GM12878 (cell line): Measurements from ENCODE around the gene PRKRA. TPM values are rescaled to one million over a fixed set of nuclear protein-coding genes. Genes with fewer than 3 reads are reported as not detected.

Experiments
- ATAC-seq: fragments of 200-7000 bp; cut with Tn5 transposase; 3 replicates; pipeline ENCODE4 v1.9.1; 2020; ENCODE audit warnings: mild to moderate bottlenecking, moderate library complexity
- BruUV-seq: library from RNA; stranded (reverse); fragments of 400-500 nt; replicated peaks from 2 replicates; lab custom pipeline; 2021; lab: Mats Ljungman, UMichigan
- CTCF ChIA-PET: fragments of 300-600 bp; sonication (Branson Sonifier 250); formaldehyde crosslinking; extraction: SDS; loops from one replicate; lab custom pipeline; 2021; ENCODE audit warnings: inconsistent platforms; lab: Yijun Ruan, JAX
- POLR2A ChIA-PET: fragments of 350-600 bp; formaldehyde crosslinking; extraction: SDS; loops from one replicate; lab custom pipeline; 2021; ENCODE audit warnings: inconsistent platforms; lab: Charles Lee
- RAD21 ChIA-PET: fragments of 300-600 bp; sonication (Branson Sonifier 250); formaldehyde crosslinking; loops from one replicate; lab custom pipeline; 2023; ENCODE audit warnings: antibody characterized with exemption; ENCODE audit not compliant: unreplicated experiment; lab: Charles Lee
- SMC1A ChIA-PET: fragments of 300-600 bp; sonication (Branson Sonifier 250); formaldehyde crosslinking; loops from one replicate; lab custom pipeline; 2023; ENCODE audit not compliant: unreplicated experiment, uncharacterized antibody; lab: Charles Lee
- DNase-seq: peaks from one replicate; pipeline ENCODE4 v3.0.0-alpha.2; 2011; ENCODE audit warnings: low read depth, low spot score
- FAIRE-seq: peaks from 3 replicates; lab custom pipeline; 2011; peaks lifted over from hg19 to GRCh38; lab: Jason Lieb, UNC
- H2AFZ ChIP-seq: 2 replicates; pipeline ENCODE4 v1.6.0; 2011; ENCODE audit warnings: low read depth, low read length, control low read depth; ENCODE audit not compliant: control insufficient read depth
- H3K27ac ChIP-seq: 2 replicates; pipeline ENCODE4 v1.5.1; 2011; ENCODE audit warnings: control low read depth; ENCODE audit not compliant: control insufficient read depth, insufficient read depth
- H3K27me3 ChIP-seq, 2 experiments: replicated peaks in 1 of 2; 2 replicates each; pipeline versions ENCODE4 v1.6.0 to v1.6.1; 2011; ENCODE audit warnings: low read length in 1 of 2; ENCODE audit not compliant: control insufficient read depth in 2 of 2, insufficient read depth in 2 of 2
- H3K36me3 ChIP-seq, 2 experiments: 2 replicates each; pipeline ENCODE4 v1.5.1; 2011; ENCODE audit warnings: low read length in 1 of 2; ENCODE audit not compliant: control insufficient read depth in 2 of 2, insufficient read depth in 2 of 2
- H3K4me1 ChIP-seq: 2 replicates; pipeline ENCODE4 v1.6.1; 2011; ENCODE audit warnings: mild to moderate bottlenecking, low read length, moderate library complexity, mixed read lengths; ENCODE audit not compliant: control insufficient read depth, insufficient read depth
- H3K4me2 ChIP-seq: 2 replicates; pipeline ENCODE4 v1.6.0; 2011; ENCODE audit warnings: control low read depth; ENCODE audit not compliant: control insufficient read depth, insufficient read depth
- H3K4me3 ChIP-seq: fragments of 200-600 bp; sonication (generic); 2 replicates; pipeline ENCODE4 v1.5.1; 2016
- H3K79me2 ChIP-seq: 2 replicates; pipeline ENCODE4 v1.6.0; 2011; ENCODE audit warnings: low read length; ENCODE audit not compliant: control insufficient read depth, insufficient read depth
- H3K9ac ChIP-seq: 2 replicates; pipeline ENCODE4 v1.8.0; 2011; ENCODE audit warnings: low read length, control low read depth, mixed read lengths; ENCODE audit not compliant: control insufficient read depth, insufficient read depth
- H3K9me3 ChIP-seq: replicated peaks from 3 replicates; pipeline ENCODE4 v1.5.1; 2011; ENCODE audit warnings: mild to moderate bottlenecking, low read length; ENCODE audit not compliant: control insufficient read depth, insufficient read depth
- H4K20me1 ChIP-seq: 2 replicates; pipeline ENCODE4 v1.6.0; 2011; ENCODE audit not compliant: control insufficient read depth, insufficient read depth
- ASH2L ChIP-seq: fragments of 300-600, 200-600 bp; sonication (generic); IDR thresholded peaks from 2 replicates; pipeline ENCODE4 v1.6.1; 2017; ENCODE audit warnings: low read depth, mild to moderate bottlenecking, borderline replicate concordance
- ATF2 ChIP-seq: IDR thresholded peaks from 2 replicates; pipeline ENCODE4 v1.6.1; 2012; ENCODE audit warnings: low read length, inconsistent platforms
- ATF7 ChIP-seq: fragments of 450-650 bp; IDR thresholded peaks from 2 replicates; pipeline ENCODE4 v1.6.1; 2016; ENCODE audit warnings: low read depth, mild to moderate bottlenecking
- CEBPB ChIP-seq, 2 experiments: fragments of 150-350 bp in 1 of 2; IDR thresholded peaks; 2 replicates each; pipeline ENCODE4 v1.6.1; 2012 to 2014; ENCODE audit warnings: low read depth in 2 of 2, low read length in 2 of 2, borderline replicate concordance in 1 of 2, inconsistent platforms in 1 of 2
- CHD4 ChIP-seq: fragments of 200-600 bp; sonication (generic); IDR thresholded peaks from 2 replicates; pipeline ENCODE4 v1.6.1; 2016; ENCODE audit warnings: mild to moderate bottlenecking
- CREB1 ChIP-seq: IDR thresholded peaks from 2 replicates; pipeline ENCODE4 v1.6.1; 2012; ENCODE audit warnings: low read depth, mild to moderate bottlenecking, inconsistent platforms
- E2F8 ChIP-seq: fragments of 450-650 bp; IDR thresholded peaks from 2 replicates; pipeline ENCODE4 v1.6.1; 2018; ENCODE audit warnings: mild to moderate bottlenecking, low read depth, moderate library complexity; ENCODE audit not compliant: partially characterized antibody
- ETV6 ChIP-seq, 2 experiments: fragments of 450-650 bp in 1 of 2; IDR thresholded peaks in 1 of 2; conservative IDR thresholded peaks in 1 of 2; 2 replicates each; pipeline ENCODE4 v1.6.1; 2014; ENCODE audit warnings: antibody characterized with exemption in 1 of 2, borderline replicate concordance in 1 of 2, low read depth in 1 of 2, mild to moderate bottlenecking in 1 of 2, moderate library complexity in 1 of 2
- EZH2 ChIP-seq: IDR thresholded peaks from 2 replicates; pipeline ENCODE4 v1.6.1; 2012; ENCODE audit warnings: low read depth, mild to moderate bottlenecking, control low read depth, inconsistent platforms, low read length, borderline replicate concordance; ENCODE audit not compliant: control insufficient read depth
- IKZF1 ChIP-seq: fragments of 450-650 bp; conservative IDR thresholded peaks from 2 replicates; pipeline ENCODE4 v1.6.1; 2017; ENCODE audit warnings: antibody characterized with exemption, mild to moderate bottlenecking
- IRF3 ChIP-seq: fragments of 450-650 bp; IDR thresholded peaks from 2 replicates; pipeline ENCODE4 v1.6.1; 2014; ENCODE audit warnings: mild to moderate bottlenecking
- KDM1A ChIP-seq: fragments of 200-600 bp; sonication (generic); IDR thresholded peaks from 2 replicates; pipeline ENCODE4 v1.6.1; 2016; ENCODE audit warnings: borderline replicate concordance
- MAX ChIP-seq: IDR thresholded peaks from 2 replicates; pipeline ENCODE4 v1.6.1; 2012; ENCODE audit warnings: low read depth, low read length, improper control_type of control experiment
- NFIC ChIP-seq: IDR thresholded peaks from 2 replicates; pipeline ENCODE4 v1.6.1; 2012; ENCODE audit warnings: low read depth, mild to moderate bottlenecking, inconsistent platforms, low read length, moderate library complexity
- NFXL1 ChIP-seq: fragments of 450-650 bp; IDR thresholded peaks from 2 replicates; pipeline ENCODE4 v1.6.1; 2017; ENCODE audit warnings: antibody characterized with exemption, mild to moderate bottlenecking, borderline replicate concordance
- RAD51 ChIP-seq: fragments of 450-650 bp; IDR thresholded peaks from 2 replicates; pipeline ENCODE4 v1.6.1; 2016; ENCODE audit warnings: moderate library complexity, mild to moderate bottlenecking, inconsistent platforms
- RFX5 ChIP-seq: IDR thresholded peaks from 2 replicates; pipeline ENCODE4 v1.6.1; 2011; ENCODE audit warnings: low read depth, low read length, improper control_type of control experiment
- SMC3 ChIP-seq: IDR thresholded peaks from 2 replicates; pipeline ENCODE4 v1.6.1; 2011; ENCODE audit warnings: low read length, improper control_type of control experiment, borderline replicate concordance
- SUZ12 ChIP-seq: fragments of 200-600 bp; sonication (generic); IDR thresholded peaks from one replicate; pipeline ENCODE4 v1.6.1; 2018; ENCODE audit warnings: antibody characterized with exemption, mild to moderate bottlenecking; ENCODE audit not compliant: unreplicated experiment
- ZNF274 ChIP-seq: IDR thresholded peaks from one replicate; pipeline ENCODE4 v1.8.0; 2011; ENCODE audit not compliant: insufficient read length, insufficient read depth
- WGBS: methylation state at CpG from one replicate; pipeline ENCODE4 v1.1.6; 2016; ENCODE audit warnings: low lambda C conversion rate; ENCODE audit not compliant: insufficient replicate concordance, insufficient coverage; ENCODE audit errors: missing lambda C conversion rate; 5-methylcytosine and 5-hydroxymethylcytosine counted together
- in situ Hi-C: fragments of 300-500 bp; cut with MboI; formaldehyde crosslinking; loops from 9 replicates; pipeline ENCODE4 v1.14.3; 2018; ENCODE audit warnings: mixed read lengths
- intact Hi-C: fragments of 100-400 bp; cut with micrococcal nuclease; formaldehyde crosslinking; loops from one replicate; pipeline ENCODE4 v1.14.2; 2022; ENCODE audit not compliant: unreplicated experiment
- polyA plus RNA-seq, 11 experiments: library from polyadenylated mRNA; depleted of rRNA in 4 of 11; unstranded in 6 of 11; stranded (reverse) in 5 of 11; fragments of >200 nt; fragmentation: Nextera tagmentation in 4 of 11; fragmentation: Illumina TruSeq in 1 of 11; extraction: Ambion mirVana in 4 of 11; extraction: Trizol in 1 of 11; gene quantifications; 1 replicate in 1 of 11; 2 replicates in 10 of 11; pipeline versions ENCODE4 v1.2.1 to v1.2.3, GENCODE V29; 2011 to 2016; ENCODE audit warnings: inconsistent platforms in 2 of 11, missing spikeins in 2 of 11, low read depth in 1 of 11
- total RNA-seq, 4 experiments: library from RNA; depleted of rRNA in 3 of 4; stranded (reverse); fragments of >200 nt in 3 of 4; fragmentation: Illumina TruSeq in 1 of 4; extraction: Trizol in 1 of 4; gene quantifications; 2 replicates each; pipeline versions ENCODE4 v1.2.1 to v1.2.3, GENCODE V29; 2013 to 2021

PRKRA gene
- total and polyA plus RNA-seq, 10 of the 15 experiments (the other 5 are each of a cell fraction or from before 2014, with no cell fraction given), result 19.1 to 75.6 (median 51.7) TPM

DNA sequence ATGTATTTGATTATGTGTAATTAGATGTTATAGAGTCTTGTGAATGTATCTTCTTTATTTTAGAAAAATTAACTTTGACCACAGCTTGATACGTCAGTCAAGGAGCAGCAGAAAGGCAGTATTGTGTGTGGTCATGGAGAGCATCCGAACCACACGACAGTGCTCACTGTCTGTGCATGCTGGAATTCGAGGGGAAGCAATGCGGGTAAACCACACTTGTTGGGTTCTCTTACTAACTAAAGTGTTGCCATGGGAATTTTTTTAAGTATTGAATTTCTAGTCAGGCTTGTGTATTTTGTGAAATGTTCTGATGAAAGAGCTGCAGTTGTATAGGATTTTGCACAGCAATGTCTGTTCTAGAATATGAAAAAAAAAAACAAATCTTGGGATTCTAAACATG, 5.0 kb upstream of the PRKRA start:
- ChIA-PET POLR2A (interaction anchor here (0.9 kb wide), 1 partner anchor 21 kb away, joined by 3 read pairs; no protein-coding TSS in a partner anchor), CTCF (no interaction called here), RAD21 (no interaction called here), SMC1A (interaction anchor here (0.5 kb wide), 1 partner anchor 31 kb away, joined by 3 read pairs; no protein-coding TSS in a partner anchor)
- Histone ChIP-seq H3K79me2 (no peaks in the 10 kb centered on the region; the same call in 1 of the 2 replicates), H3K4me3 (no peak overlapping the region), H3K27ac (no peak overlapping the region), H2AFZ (no peak overlapping the region), H3K9me3 (no peaks in the 10 kb centered on the region), H3K27me3 (no peaks in the 10 kb centered on the region), H3K9ac (no peak overlapping the region), H3K4me1 (peaks cover 2% of the 10 kb centered on the region; the same call in 1 of the 2 replicates), H4K20me1 (no peaks in the 10 kb centered on the region), H3K36me3 (no peaks in the 10 kb centered on the region), H3K4me2 (no peak overlapping the region)
- DNase-seq, result no peak
- no peak for ATAC-seq
- intact Hi-C loops (no loop called here), in situ Hi-C loops (no loop called here)
- WGBS, result 88% methylated on average over 5 of the region's 5 CpGs
- TF ChIP-seq ASH2L, result no peak
- no peak for TF ChIP-seq ATF2
- no peak for TF ChIP-seq ATF7
- TF ChIP-seq IKZF1, result no peak
- TF ChIP-seq RFX5, result no peak
- TF ChIP-seq E2F8, result no peak
- no peak for TF ChIP-seq RAD51
- no peak for TF ChIP-seq CREB1
- no peak for TF ChIP-seq CHD4
- TF ChIP-seq NFIC, result no peak
- no peak for TF ChIP-seq EZH2
- TF ChIP-seq CEBPB (IDR thresholded peaks at IDR 0.05; ENCODE audit: borderline replicate concordance in 1 of 2, low read depth in 2 of 2, low read length in 2 of 2), result no peak
- no peak for TF ChIP-seq NFXL1
- no peak for TF ChIP-seq SMC3
- no peak for TF ChIP-seq MAX
- TF ChIP-seq ETV6 (conservative IDR thresholded peaks at IDR 0.05 in 1 of 2, IDR thresholded peaks at IDR 0.05 in 1 of 2; ENCODE audit: borderline replicate concordance in 1 of 2, low read depth in 1 of 2), result no peak
- TF ChIP-seq SUZ12, result no peak
- no peak for TF ChIP-seq KDM1A
- TF ChIP-seq IRF3, result no peak
- no peak for TF ChIP-seq ZNF274
- no peak for FAIRE-seq
- BruUV-seq, result no TSS peak
